BLaER1 treated with 17β-estradiol and CSF1 and Interleukin-3, amounts not matched to agents 10 nM and 100 nM (cell line): ENCODE measurements around the gene LIM2.

Experiments used
- H3K27ac ChIP-seq, 11 experiments: shearing (Covaris generic); formaldehyde crosslinking; 2 replicates each; pipeline ENCODE4 v1.8.1; 2022
- H3K27me3 ChIP-seq, 11 experiments: shearing (Covaris generic); formaldehyde crosslinking; 2 replicates each; pipeline ENCODE4 v1.8.1; 2022
- H3K36me3 ChIP-seq, 11 experiments: shearing (Covaris generic); formaldehyde crosslinking; 2 replicates each; pipeline ENCODE4 v1.8.1; 2022
- H3K4me1 ChIP-seq, 10 experiments: shearing (Covaris generic); formaldehyde crosslinking; 2 replicates each; pipeline ENCODE4 v1.8.1; 2022
- H3K4me2 ChIP-seq, 11 experiments: shearing (Covaris generic); formaldehyde crosslinking; 2 replicates each; pipeline ENCODE4 v1.8.1; 2022
- H3K4me3 ChIP-seq, 10 experiments: shearing (Covaris generic); formaldehyde crosslinking; 2 replicates each; pipeline ENCODE4 v1.8.1; 2022
- H3K9ac ChIP-seq, 11 experiments: shearing (Covaris generic); formaldehyde crosslinking; 2 replicates each; pipeline ENCODE4 v1.8.1; 2022
- H3K9me3 ChIP-seq, 11 experiments: shearing (Covaris generic); formaldehyde crosslinking; replicated peaks in 1 of 11; 2 replicates each; pipeline ENCODE4 v1.8.1; 2022
- H4K20me1 ChIP-seq, 11 experiments: shearing (Covaris generic); formaldehyde crosslinking; 2 replicates each; pipeline ENCODE4 v1.8.1; 2022
- Cebpa-rat ChIP-seq, 11 experiments: shearing (Covaris generic); IDR thresholded peaks; 2 replicates each; pipeline ENCODE4 v1.8.1; 2022

LIM2 gene

GRCh38 chr19:51337861-51338562 lies 49.8 kb downstream of the LIM2 start:
- H3K4me2 ChIP-seq: peak overlapping the region; percentile 78 to 98 (median 91)
- peaks cover 9 to 30% (median 25%) of the 10 kb centered on the region in 10 experiments; a peak in 17 of 20 replicates for H3K4me1 ChIP-seq
- peak overlapping the region; percentile 59 to 77 (median 68); a peak in 19 of 20 replicates for H3K4me3 ChIP-seq
- H3K9ac ChIP-seq: peak overlapping the region; percentile 53 to 83 (median 75); a peak in 21 of 22 replicates
- 0 out of 22 replicates have a peak, but pooled peaks cover 0 to 6% (median 0%) of the 10 kb centered on the region in 11 experiments for H3K9me3 ChIP-seq
- peak overlapping the region in 9 of 11 experiments; percentile 51 to 77 (median 73); a peak in 18 of 22 replicates for H3K27ac ChIP-seq
- H3K27me3 ChIP-seq: peaks cover 0 to 19% (median 11%) of the 10 kb centered on the region in 11 experiments; a peak in 18 of 22 replicates
- no peak for TF ChIP-seq Cebpa-rat (IDR thresholded peaks at IDR 0.05)
- no peaks in the 10 kb centered on the region for H4K20me1 ChIP-seq
- no peaks in the 10 kb centered on the region for H3K36me3 ChIP-seq

- peak overlapping the region in 1 of 11 experiments; percentile 73; a peak in 1 of 22 replicates for H3K27ac ChIP-seq
- peaks cover 0 to 3% (median 0%) of the 10 kb centered on the region in 11 experiments; a peak in 1 of 22 replicates for H3K36me3 ChIP-seq
- no peak overlapping the region for H3K4me2 ChIP-seq
- peak overlapping the region in 2 of 11 experiments; percentile 78; a peak in 1 of 22 replicates for H3K9ac ChIP-seq
- no peak overlapping the region for H3K4me3 ChIP-seq
- H3K27me3 ChIP-seq: peaks cover 0 to 19% (median 11%) of the 10 kb centered on the region in 11 experiments; a peak in 18 of 22 replicates
- peaks cover 5 to 27% (median 22%) of the 10 kb centered on the region in 10 experiments; a peak in 17 of 20 replicates for H3K4me1 ChIP-seq
- TF ChIP-seq Cebpa-rat (IDR thresholded peaks at IDR 0.05): no peak
- H4K20me1 ChIP-seq: no peaks in the 10 kb centered on the region
- H3K9me3 ChIP-seq: peaks cover 0 to 7% (median 0%) of the 10 kb centered on the region in 11 experiments; a peak in 1 of 22 replicates
Observed at GRCh38 chr19:51337141-51337860, 50.5 kb downstream of the LIM2 start.

GRCh38 chr19:51333836-51334460 lies 53.8 kb downstream of the LIM2 start:
- TF ChIP-seq Cebpa-rat (IDR thresholded peaks at IDR 0.05): no peak

GRCh38 chr19:51331716-51332115 lies 56.1 kb downstream of the LIM2 start:
- no peaks in the 10 kb centered on the region for H4K20me1 ChIP-seq
- H3K36me3 ChIP-seq: peaks cover 4 to 17% (median 7%) of the 10 kb centered on the region in 11 experiments; a peak in 12 of 22 replicates
- H3K4me1 ChIP-seq: peaks cover 0 to 7% (median 0%) of the 10 kb centered on the region in 10 experiments; a peak in 4 of 20 replicates
- TF ChIP-seq Cebpa-rat (IDR thresholded peaks at IDR 0.05): no peak
- no peak overlapping the region for H3K4me3 ChIP-seq
- no peak overlapping the region for H3K9ac ChIP-seq
- peaks cover 8 to 35% (median 15%) of the 10 kb centered on the region in 11 experiments for H3K9me3 ChIP-seq
- H3K4me2 ChIP-seq: no peak overlapping the region
- H3K27ac ChIP-seq: no peak overlapping the region
- peaks cover 20 to 22% (median 22%) of the 10 kb centered on the region in 11 experiments for H3K27me3 ChIP-seq

More at GRCh38 chr19:51333836-51334460, 53.8 kb downstream of the LIM2 start:
- peaks cover 8 to 27% (median 15%) of the 10 kb centered on the region in 11 experiments for H3K9me3 ChIP-seq
- peaks cover 5 to 10% (median 8%) of the 10 kb centered on the region in 10 experiments; a peak in 14 of 20 replicates for H3K4me1 ChIP-seq
- no peaks in the 10 kb centered on the region; a peak in 2 of 22 replicates for H3K27me3 ChIP-seq
- H3K9ac ChIP-seq: no peak overlapping the region
- H3K4me2 ChIP-seq: no peak overlapping the region
- no peaks in the 10 kb centered on the region for H4K20me1 ChIP-seq
- H3K27ac ChIP-seq: no peak overlapping the region
- H3K4me3 ChIP-seq: no peak overlapping the region
- H3K36me3 ChIP-seq: peaks cover 4 to 17% (median 7%) of the 10 kb centered on the region in 11 experiments; a peak in 12 of 22 replicates

- Histone ChIP-seq H3K36me3 (peaks cover 4 to 17% (median 7%) of the 10 kb centered on the region in 11 experiments; a peak in 12 of 22 replicates), H3K4me1 (peaks cover 0 to 7% (median 0%) of the 10 kb centered on the region in 10 experiments; a peak in 4 of 20 replicates), H3K27ac (no peak overlapping the region), H3K9ac (no peak overlapping the region), H3K9me3 (peaks cover 8 to 36% (median 15%) of the 10 kb centered on the region in 11 experiments), H3K27me3 (peaks cover 21 to 27% (median 24%) of the 10 kb centered on the region in 11 experiments), H3K4me2 (no peak overlapping the region), H4K20me1 (no peaks in the 10 kb centered on the region), H3K4me3 (no peak overlapping the region)
- TF ChIP-seq Cebpa-rat (IDR thresholded peaks at IDR 0.05): no peak
Observed at GRCh38 chr19:51331193-51331592, 56.6 kb downstream of the LIM2 start.

- no peak for TF ChIP-seq Cebpa-rat (IDR thresholded peaks at IDR 0.05)
- Histone ChIP-seq H3K4me3 (no peak overlapping the region), H3K9ac (no peak overlapping the region), H3K36me3 (peaks cover 4 to 17% (median 7%) of the 10 kb centered on the region in 11 experiments; a peak in 12 of 22 replicates), H3K27me3 (peaks cover 21 to 35% (median 31%) of the 10 kb centered on the region in 11 experiments), H3K4me2 (no peak overlapping the region), H3K27ac (no peak overlapping the region), H4K20me1 (no peaks in the 10 kb centered on the region), H3K9me3 (peaks cover 8 to 36% (median 15%) of the 10 kb centered on the region in 11 experiments), H3K4me1 (peaks cover 0 to 7% (median 0%) of the 10 kb centered on the region in 10 experiments; a peak in 4 of 20 replicates)
Observed at GRCh38 chr19:51330366-51330765, 57.4 kb downstream of the LIM2 start.
